ENCODE measurements around the gene REXO1. TPM values are rescaled to one million over a fixed set of nuclear protein-coding genes. Genes with fewer than 3 reads are reported as not detected.

The REXO1 gene
- total and polyA plus RNA-seq, 2 donors (not counting 1 experiment from before 2014, with no cell fraction given) = 72.6 to 898 TPM

DNA sequence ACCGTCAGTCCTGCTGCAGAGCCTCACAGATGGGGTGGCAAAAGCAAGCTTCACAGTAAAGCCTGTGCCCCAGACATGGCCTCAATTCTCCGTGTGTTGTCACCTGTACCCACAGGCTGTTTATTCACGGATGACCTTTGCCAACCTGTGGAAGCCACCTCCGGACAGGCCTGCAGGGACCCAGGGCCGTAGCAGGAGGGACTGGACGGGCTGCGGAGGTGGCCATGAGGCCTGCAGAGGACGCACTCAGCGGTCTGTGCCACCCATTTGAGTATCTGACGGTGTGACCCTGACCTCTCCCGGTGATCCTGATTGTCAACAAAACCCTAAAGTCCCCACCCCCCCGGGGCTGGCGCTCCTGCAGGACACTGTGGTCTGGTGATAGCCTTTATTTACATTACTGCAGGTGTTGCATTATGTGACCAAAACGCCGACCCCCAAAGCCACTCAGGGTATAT is 22.9 kb upstream of the REXO1 start:
- H3K27ac Mint-ChIP-seq = no peak overlapping the region
- Histone ChIP-seq H3K4me3 (ENCODE audit: control extremely low read depth in 1 of 5, extremely low read depth in 1 of 5, insufficient read depth in 1 of 5, low read depth in 2 of 5, low read length in 4 of 5) (no peak overlapping the region), H2AFZ (ENCODE audit: insufficient read depth, low read depth, low read length, poor library complexity, severe bottlenecking) (no peak overlapping the region), H3K4me1 (ENCODE audit: control insufficient read depth in 2 of 2, insufficient read depth in 2 of 2, low read length in 2 of 2) (peaks cover 17 to 30% of the 10 kb centered on the region in 2 donors), H3K27ac (ENCODE audit: low read length in 2 of 2) (no peak overlapping the region), H3K4me2 (replicated peaks; ENCODE audit: low read depth, low read length, poor library complexity, severe bottlenecking) (no peak overlapping the region), H3K9me3 (ENCODE audit: control extremely low read depth in 1 of 3, control insufficient read depth in 2 of 3, insufficient read depth in 1 of 3, low read length in 2 of 3) (no peaks in the 10 kb centered on the region), H3K36me3 (replicated peaks in 1 of 2; ENCODE audit: control extremely low read depth in 1 of 2, control insufficient read depth in 1 of 2, extremely low read depth in 1 of 2, insufficient read depth in 2 of 2, low read length in 1 of 2) (peaks cover 0 to 28% of the 10 kb centered on the region in 2 experiments), H3K27me3 (replicated peaks in 1 of 4; ENCODE audit: control extremely low read depth in 1 of 4, control insufficient read depth in 3 of 4, insufficient read depth in 4 of 4, low read length in 3 of 4) (no peaks in the 10 kb centered on the region), H4K20me1 (ENCODE audit: control insufficient read depth, insufficient read depth, low read length, poor library complexity, severe bottlenecking) (peaks cover 50% of the 10 kb centered on the region), H3K9ac (ENCODE audit: low read length) (no peak overlapping the region), H3K79me2 (ENCODE audit: control insufficient read depth, insufficient read depth, low read length) (peaks cover 64% of the 10 kb centered on the region)
- no peak for TF ChIP-seq EZH2 (IDR thresholded peaks at IDR 0.05; ENCODE audit: borderline replicate concordance, insufficient read depth, low read depth, low read length, poor library complexity, severe bottlenecking)
- TF ChIP-seq, protein P1, sequence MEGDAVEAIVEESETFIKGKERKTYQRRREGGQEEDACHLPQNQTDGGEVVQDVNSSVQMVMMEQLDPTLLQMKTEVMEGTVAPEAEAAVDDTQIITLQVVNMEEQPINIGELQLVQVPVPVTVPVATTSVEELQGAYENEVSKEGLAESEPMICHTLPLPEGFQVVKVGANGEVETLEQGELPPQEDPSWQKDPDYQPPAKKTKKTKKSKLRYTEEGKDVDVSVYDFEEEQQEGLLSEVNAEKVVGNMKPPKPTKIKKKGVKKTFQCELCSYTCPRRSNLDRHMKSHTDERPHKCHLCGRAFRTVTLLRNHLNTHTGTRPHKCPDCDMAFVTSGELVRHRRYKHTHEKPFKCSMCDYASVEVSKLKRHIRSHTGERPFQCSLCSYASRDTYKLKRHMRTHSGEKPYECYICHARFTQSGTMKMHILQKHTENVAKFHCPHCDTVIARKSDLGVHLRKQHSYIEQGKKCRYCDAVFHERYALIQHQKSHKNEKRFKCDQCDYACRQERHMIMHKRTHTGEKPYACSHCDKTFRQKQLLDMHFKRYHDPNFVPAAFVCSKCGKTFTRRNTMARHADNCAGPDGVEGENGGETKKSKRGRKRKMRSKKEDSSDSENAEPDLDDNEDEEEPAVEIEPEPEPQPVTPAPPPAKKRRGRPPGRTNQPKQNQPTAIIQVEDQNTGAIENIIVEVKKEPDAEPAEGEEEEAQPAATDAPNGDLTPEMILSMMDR (IDR thresholded peaks at IDR 0.05) = no peak
- 97% methylated on average over 14 of the region's 15 CpGs for WGBS (ENCODE audit: insufficient coverage)
- intact Hi-C loops (cut with micrococcal nuclease) = loop anchor here (10.0 kb wide), 1 partner anchor 144 kb away; the partner anchor contains the start of gene BTBD2
- no peaks in the 10 kb centered on the region for H3K9me3 Mint-ChIP-seq (ENCODE audit: insufficient read depth)
- peaks cover 27% of the 10 kb centered on the region for H3K4me1 Mint-ChIP-seq
- ChIA-PET CTCF (no interaction called here), POLR2A (no interaction called here)
- H3K27me3 Mint-ChIP-seq = no peaks in the 10 kb centered on the region
- H3K4me3 Mint-ChIP-seq = no peak overlapping the region
- ATAC-seq (ENCODE audit: low read depth) (no peak), DNase-seq (no peak)

DNA sequence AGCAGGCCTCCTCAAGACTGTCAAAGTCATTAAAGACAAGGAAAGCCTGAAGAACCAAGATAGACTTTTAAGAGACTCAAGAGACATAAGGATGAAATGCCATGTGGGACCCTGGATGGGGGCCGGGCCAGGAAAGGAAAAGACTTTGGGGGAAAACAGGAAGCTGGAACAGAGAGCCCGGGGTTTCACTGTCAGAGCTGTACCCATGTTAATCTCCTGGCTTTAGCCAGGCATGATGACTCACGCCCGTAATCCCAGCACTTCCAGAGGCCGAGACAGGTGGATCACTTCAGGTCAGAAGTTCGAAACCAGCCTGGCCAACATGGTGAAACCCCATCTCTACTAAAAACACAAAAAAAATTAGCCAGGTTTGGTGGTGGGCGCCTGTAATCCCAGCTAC is 20.7 kb upstream of the REXO1 start:
- Histone ChIP-seq H3K36me3 (replicated peaks in 1 of 2; ENCODE audit: control extremely low read depth in 1 of 2, control insufficient read depth in 1 of 2, extremely low read depth in 1 of 2, insufficient read depth in 2 of 2, low read length in 1 of 2) (peaks cover 0 to 26% of the 10 kb centered on the region in 2 experiments), H3K4me3 (ENCODE audit: control extremely low read depth in 1 of 5, extremely low read depth in 1 of 5, insufficient read depth in 1 of 5, low read depth in 2 of 5, low read length in 4 of 5) (no peak overlapping the region), H3K79me2 (ENCODE audit: control insufficient read depth, insufficient read depth, low read length) (peaks cover 52% of the 10 kb centered on the region), H3K4me2 (replicated peaks; ENCODE audit: low read depth, low read length, poor library complexity, severe bottlenecking) (no peak overlapping the region), H3K27ac (ENCODE audit: low read length in 2 of 2) (no peak overlapping the region), H4K20me1 (ENCODE audit: control insufficient read depth, insufficient read depth, low read length, poor library complexity, severe bottlenecking) (peaks cover 31% of the 10 kb centered on the region), H3K4me1 (ENCODE audit: control insufficient read depth in 2 of 2, insufficient read depth in 2 of 2, low read length in 2 of 2) (peaks cover 12 to 28% of the 10 kb centered on the region in 2 donors), H2AFZ (ENCODE audit: insufficient read depth, low read depth, low read length, poor library complexity, severe bottlenecking) (no peak overlapping the region), H3K9ac (ENCODE audit: low read length) (no peak overlapping the region), H3K27me3 (replicated peaks in 1 of 4; ENCODE audit: control extremely low read depth in 1 of 4, control insufficient read depth in 3 of 4, insufficient read depth in 4 of 4, low read length in 3 of 4) (no peaks in the 10 kb centered on the region), H3K9me3 (ENCODE audit: control extremely low read depth in 1 of 3, control insufficient read depth in 2 of 3, insufficient read depth in 1 of 3, low read length in 2 of 3) (no peaks in the 10 kb centered on the region)
- no peaks in the 10 kb centered on the region for H3K27me3 Mint-ChIP-seq
- ChIA-PET POLR2A (interaction anchor here (0.6 to 0.7 kb wide), 2 partner anchors 151 to 318 kb away, joined by 7 to 8 read pairs; no protein-coding TSS in a partner anchor), CTCF (no interaction called here)
- peaks cover 11% of the 10 kb centered on the region for H3K4me1 Mint-ChIP-seq
- H3K9me3 Mint-ChIP-seq (ENCODE audit: insufficient read depth) = no peaks in the 10 kb centered on the region
- no peak for ATAC-seq (ENCODE audit: low read depth)
- 97% methylated on average over 5 of the region's 7 CpGs for WGBS (ENCODE audit: insufficient coverage)
- TF ChIP-seq EZH2 (IDR thresholded peaks at IDR 0.05; ENCODE audit: borderline replicate concordance, insufficient read depth, low read depth, low read length, poor library complexity, severe bottlenecking) = no peak
- TF ChIP-seq, protein P1 (IDR thresholded peaks at IDR 0.05) = no peak
- DNase-seq = no peak
- peak overlapping the region; percentile 10 for H3K27ac Mint-ChIP-seq
- intact Hi-C loops (cut with micrococcal nuclease) = no loop called here
- no peak overlapping the region for H3K4me3 Mint-ChIP-seq
